HG03095 (cell line): ENCODE measurements around the gene CD28.
A peak's percentile ranks its signal among the peaks of the same experiment; 100 is the strongest.
"Not testable (repeated sequence)": the region's sequence is repeated elsewhere in the genome, so short reads cannot be mapped to it uniquely, and the experiment has no call there.

Experiments used
- ATAC-seq: cut with Tn5 transposase; IDR thresholded peaks from one replicate; pipeline ENCODE4 v1.9.1; 2021; ENCODE audit warnings: moderate library complexity; ENCODE audit not compliant: unreplicated experiment

The CD28 gene

GRCh38 chr2:203685789-203686420 lies 20.5 kb upstream of the CD28 start:
- no peak for ATAC-seq

GRCh38 chr2:203687165-203687564 lies 19.3 kb upstream of the CD28 start:
- ATAC-seq = no peak

- peak; percentile 78 for ATAC-seq
These were observed 17.6 kb upstream of the CD28 start for GRCh38 chr2:203688798-203689197.

DNA sequence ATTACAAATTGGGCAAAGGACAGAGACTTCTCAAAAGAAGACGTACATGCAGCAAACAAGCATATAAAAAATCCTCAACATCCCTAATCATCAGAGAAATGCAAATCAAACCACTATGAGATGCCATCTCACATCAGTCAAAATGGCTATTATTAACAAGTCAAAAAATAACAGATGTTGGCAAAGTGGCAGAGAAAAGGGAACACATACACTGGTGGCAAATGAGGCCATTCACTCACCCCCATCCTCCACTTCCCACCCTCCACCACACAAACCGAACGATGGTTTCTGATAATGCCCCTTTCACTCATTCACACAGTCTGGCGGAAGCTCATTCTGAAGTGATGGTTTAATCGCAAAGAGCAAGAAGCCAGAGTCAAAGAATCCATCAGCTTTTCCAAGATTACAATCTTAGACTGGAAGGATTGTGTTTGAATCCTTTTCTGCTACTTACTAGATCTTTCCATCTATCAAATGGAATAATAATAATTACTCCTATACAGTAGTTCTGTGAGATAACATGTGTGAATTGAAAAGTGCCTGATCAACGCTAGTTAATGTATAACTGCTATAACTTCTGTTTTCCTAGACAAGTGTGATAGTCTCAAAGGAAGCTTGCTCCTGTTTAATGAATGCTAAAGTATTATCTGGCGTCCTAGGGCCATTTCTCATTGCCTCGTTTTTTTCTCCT lies 16.9 kb upstream of the CD28 start:
- ATAC-seq = no peak

DNA sequence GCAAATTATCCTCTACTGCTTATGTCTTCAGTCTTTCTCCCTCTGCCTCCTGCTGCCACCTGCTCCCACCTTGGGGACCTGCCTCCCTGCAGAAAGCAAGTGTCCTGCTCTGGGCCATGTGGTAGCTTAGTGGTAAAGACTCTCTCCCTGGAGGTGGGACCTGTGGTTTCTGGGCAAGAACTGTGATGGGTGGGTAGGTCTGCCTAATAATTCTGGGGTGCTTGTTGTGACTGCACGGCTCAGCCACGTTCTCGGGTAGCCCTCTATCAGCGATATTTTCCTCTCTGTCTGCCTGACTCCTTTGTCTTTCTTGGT lies 16.4 kb upstream of the CD28 start:
- ATAC-seq = no peak

DNA sequence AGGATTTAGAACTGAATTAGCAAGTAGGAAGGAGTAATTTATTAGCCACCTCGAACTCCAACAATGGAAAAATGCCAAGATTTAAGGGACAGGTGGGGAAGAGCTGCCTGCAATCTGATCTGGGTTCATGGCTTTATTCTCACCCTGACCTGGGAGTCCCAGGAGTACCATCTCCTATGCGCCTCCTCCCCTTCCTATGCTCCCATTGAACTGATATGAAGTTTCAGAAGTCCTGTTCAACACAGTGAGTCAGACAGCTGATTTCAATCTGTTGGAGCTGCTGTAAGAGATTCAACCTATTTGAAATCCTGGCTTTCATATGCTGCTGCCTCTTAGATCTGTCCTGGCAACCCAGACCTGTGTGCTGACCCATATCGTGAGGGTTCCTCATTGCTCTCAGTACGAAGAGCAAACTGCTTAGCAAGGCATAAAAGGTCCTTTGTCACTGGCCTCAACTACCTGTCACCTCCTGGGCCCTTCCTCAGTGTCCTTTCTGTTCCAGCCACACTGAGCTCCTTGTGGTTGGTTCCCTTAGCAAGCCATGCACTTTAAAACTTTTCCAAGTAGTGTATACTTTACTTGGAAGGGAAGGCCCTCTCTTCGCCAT lies 15.9 kb upstream of the CD28 start:
- ATAC-seq = no peak

DNA sequence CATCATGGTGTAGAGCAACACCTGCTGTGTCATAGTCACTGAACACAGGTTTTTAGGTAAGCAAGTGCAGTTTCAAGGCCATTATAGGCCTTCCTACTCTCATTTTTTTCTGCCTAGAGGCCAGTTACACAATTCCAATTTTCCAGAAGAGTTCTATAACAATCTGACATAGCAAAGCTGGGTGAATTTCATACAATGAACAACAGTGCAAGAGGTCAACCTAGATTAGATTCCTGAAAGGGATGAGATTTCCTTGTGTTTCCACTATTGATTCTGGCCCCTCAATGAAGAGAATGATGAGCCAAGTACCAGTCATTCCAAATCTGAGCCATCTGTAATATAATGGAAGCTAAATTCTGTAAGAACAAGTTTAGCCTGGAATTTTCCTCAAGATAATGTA lies 15.3 kb upstream of the CD28 start:
- ATAC-seq = no peak

DNA sequence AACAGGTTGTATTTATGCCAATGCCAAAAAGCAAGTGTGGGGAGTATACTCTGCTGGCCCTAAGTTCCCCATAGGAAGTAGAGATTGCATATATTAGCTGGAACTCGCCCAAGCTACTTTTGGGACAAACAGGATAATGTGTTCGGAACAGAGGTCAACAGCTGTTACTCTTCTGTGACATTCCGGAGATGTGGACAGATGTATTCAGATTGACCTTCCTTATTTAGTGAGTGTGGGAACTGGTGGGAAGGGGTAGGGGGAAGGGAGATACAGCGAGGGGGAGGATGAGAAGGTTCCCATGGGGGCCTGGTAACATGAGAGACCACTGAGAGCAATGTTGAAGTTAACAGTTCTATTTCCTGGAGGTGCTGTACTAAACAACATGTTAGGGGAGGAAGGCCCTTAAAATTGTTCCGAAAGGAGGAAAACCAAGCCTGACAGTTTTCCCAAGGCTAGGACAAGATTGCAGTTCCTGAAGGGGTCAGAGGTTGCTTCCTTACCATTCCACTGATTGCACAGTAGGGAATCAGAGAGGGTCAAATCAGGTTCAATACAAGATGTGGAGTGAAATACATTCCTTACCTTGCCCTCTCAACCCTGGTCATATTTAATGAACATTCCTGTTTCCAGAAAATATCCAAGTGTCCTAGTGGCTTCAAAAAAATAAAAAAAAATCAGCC lies 14.3 kb upstream of the CD28 start:
- ATAC-seq = no peak

DNA sequence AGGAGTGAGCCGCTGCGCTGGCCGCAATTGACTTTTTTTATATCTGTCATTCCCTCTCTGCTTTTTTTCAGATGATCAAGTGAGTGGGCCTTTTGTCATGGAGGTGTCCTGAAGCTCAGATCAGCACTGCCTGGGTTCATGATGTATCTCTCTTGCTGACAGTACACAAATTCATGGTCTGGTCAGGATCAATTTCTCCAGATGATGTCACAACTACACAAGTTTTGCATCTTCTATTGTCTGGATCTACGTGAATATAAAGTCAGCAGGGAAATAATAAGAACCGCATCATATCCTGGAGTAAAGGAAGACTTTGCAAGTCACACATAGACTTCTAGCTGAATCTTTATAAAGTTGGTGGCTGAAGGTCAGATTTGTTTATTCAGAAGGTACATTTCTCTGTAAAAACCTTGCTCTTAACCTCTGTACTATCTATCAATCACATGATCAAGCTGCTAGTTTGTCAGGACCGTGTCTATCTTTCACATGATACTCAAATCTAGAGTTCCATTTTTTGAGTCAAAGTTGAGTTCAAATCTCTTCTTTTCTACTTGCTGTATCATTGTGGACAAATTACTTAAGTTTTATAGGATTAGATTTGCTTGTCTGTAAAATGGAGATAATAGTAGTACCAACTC lies 13.1 kb upstream of the CD28 start:
- no peak for ATAC-seq

GRCh38 chr2:203694191-203694590 lies 12.2 kb upstream of the CD28 start:
- ATAC-seq = no peak

DNA sequence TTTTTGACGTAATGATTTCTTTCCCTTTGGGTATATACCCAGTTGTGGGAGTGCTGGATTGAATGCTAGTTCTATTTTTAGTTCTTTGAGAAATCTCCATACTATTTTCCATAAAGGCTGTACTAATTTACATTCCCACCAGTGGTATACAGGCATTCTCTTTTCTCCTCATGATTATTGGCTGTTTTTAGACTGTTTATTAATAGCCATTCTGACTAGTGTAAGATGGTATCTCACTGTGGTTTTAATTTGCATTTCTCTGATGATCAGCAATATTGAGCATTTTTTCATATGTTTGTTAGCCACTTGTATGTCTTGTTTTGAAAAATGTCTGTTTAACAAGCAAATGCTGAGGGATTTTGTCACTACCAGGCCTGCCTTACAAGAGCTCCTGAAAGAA lies 9.2 kb upstream of the CD28 start:
- ATAC-seq = no peak

GRCh38 chr2:203697763-203698162 lies 8.7 kb upstream of the CD28 start:
- ATAC-seq = not testable (repeated sequence)

DNA sequence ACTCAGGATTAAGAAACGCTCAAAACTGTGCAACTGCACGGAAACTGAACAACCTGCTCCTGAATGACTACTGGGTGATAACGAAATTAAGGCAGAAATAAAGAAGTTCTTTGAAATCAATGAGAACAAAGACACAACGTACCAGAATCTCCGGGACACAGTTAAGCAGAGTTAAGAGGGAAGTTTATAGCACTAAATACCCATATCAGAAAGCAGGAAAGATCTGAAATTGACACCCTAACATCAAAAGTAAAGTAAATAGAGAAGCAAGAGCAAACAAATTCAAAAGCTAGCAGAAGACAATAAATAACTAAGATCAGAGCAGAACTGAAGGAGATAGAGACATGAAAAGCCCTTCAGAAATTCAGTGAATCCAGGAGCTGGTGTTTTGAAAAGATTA lies 8.0 kb upstream of the CD28 start:
- ATAC-seq = not testable (repeated sequence)

DNA sequence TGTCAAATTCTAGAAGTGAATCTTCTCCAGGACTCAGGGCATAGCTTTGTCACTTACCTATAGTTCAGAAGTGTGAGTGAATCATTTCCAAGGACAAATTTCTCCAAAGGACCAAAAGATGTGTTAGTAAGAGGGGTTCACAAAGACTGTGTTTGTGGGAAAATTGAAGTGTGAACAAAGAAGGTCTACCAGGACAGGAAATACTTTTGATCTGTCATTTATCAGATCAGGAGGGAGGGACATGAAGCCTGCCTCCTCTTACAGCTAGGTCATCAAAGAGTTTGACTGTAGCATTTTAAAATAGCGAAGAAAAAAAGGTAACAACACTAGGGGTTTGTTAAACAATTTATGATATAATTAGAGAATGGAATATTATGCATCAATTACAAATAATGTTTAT lies 2.0 kb upstream of the CD28 start:
- ATAC-seq = no peak

DNA sequence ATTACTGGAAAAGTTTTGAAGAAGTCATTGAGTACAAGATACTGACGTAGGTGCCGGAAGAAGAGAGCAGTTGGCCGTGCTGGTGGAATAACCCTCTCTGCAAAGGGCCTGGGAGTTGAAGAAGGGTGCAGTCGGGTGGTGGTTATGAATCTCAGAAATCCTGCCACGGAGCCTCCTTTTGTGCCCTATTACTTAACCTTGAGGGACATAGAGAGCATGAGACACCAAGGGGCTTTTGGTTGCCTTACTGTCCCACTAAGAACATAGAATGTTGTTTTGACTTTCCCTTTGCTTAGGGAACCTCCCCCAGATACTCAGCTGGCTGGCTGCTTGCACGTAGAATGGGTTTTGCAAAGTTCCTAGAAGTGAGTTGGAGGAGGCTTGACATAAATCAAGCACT lies 1.3 kb upstream of the CD28 start:
- no peak for ATAC-seq

DNA sequence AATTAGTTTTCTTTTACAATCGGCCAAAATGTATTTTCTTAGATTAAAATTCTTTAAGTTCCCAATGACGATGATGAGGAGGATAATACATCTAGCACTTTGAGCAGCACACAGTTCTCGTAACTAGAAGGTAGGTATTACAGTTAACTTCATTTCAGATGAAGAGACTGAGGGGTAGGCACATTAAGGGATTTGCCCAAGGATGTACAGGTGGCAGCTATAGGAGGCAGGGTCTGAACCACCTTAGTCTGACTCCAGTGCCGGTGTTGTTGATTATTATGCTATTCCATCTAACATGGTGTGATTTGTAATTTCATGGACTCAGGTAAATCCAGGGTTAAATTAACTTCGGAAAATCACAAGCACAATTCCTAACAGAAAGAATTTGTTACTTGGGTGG lies 1.1 kb downstream of the CD28 start:
- ATAC-seq = no peak

DNA sequence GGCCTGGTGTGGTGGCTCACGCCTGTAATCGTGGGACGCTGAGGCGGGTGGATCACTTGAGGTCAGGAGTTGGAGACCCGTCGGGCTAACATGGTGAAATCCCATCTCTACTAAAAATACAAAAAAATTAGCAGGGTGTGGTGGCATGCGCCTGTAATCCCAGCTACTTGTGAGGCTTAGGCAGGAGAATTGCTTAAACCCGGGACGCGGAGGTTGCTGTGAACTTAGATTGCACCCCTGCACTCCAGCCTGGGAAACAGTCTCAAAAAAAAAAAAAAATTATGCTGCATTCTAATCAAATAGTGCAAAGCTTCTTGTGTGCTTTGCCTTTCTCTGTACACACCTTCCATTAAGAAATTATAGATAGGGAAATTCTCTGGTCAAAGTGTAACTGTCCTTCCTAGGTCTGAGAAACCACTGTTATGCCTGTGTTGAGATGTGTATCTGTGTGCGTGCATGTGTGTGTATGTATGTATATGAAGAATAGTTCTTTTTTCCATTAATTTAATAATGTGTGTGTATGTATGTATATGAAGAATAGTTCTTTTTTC lies 2.5 kb downstream of the CD28 start:
- ATAC-seq = no peak

DNA sequence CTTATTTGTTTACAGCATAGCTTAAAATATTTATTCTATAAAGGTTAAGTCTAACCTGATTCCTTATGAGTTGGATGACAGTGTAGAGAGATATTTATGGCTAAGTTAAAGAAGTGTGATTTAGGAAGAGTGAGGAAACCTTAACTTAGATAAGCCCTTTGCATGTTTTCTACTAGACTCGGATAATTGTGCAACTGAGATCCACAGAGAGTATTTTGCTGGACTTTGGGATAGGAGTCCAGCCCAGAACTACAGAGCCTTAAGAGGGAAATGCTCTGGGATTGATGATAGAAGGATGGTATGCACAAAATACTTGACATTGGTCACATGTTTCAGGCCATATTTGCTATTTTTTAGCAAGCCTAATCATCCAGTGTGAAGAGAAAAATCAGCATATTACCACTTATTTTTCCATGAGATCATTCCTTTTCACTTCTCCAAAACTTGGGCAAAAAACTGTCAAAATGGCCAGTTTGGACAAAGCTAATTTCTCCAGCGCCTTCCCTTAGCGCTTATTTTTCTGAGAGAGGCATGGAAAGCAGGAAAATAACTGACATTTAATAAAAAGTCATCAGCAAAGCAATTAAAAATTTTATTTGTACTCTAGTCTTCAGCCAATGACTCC lies 3.1 kb downstream of the CD28 start:
- ATAC-seq = no peak

DNA sequence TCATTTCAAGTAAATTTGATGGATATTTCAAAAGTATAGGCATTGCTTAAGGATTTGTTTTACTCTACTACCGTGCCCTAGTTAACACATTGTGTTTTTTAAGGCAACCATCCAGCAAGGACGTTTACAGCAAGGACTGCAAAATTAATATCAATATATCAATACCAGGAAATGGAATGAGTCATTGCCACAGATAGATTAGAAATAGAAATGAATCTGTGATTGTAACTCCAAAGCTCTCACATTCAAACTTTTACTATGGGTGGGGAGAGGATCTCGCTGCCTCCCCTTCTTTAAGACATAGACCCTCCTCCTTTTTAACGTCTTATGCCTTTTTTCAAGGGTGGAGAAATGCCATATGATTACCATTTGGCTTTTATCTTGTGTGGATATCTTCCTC lies 3.8 kb downstream of the CD28 start:
- no peak for ATAC-seq

GRCh38 chr2:203710952-203711351 lies 4.5 kb downstream of the CD28 start:
- ATAC-seq = no peak

- no peak for ATAC-seq
These were observed 5.0 kb downstream of the CD28 start for GRCh38 chr2:203711399-203711798.
